Esophagus squamous epithelium (tissue), 4 donors: Measurements from ENCODE around the gene PWWP2A.

Experiments used
- POLR2A ChIP-seq, 4 donors: fragments of 450-650 bp; IDR thresholded peaks; one replicate each; pipeline ENCODE4 v1.6.1; 2017; ENCODE audit warnings: antibody characterized with exemption in 4 of 4, mild to moderate bottlenecking in 4 of 4, moderate library complexity in 3 of 4
- TF ChIP-seq, protein P1 (sequence below), 6 experiments: fragments of 450-650 bp in 4 of 6; fragments of 200-600 bp in 2 of 6; sonication (generic) in 2 of 6; IDR thresholded peaks; one replicate each; pipeline ENCODE4 v1.5.1; 2016 to 2019; ENCODE audit warnings: antibody characterized with exemption in 6 of 6, mild to moderate bottlenecking in 4 of 6, moderate library complexity in 4 of 6

DNA sequence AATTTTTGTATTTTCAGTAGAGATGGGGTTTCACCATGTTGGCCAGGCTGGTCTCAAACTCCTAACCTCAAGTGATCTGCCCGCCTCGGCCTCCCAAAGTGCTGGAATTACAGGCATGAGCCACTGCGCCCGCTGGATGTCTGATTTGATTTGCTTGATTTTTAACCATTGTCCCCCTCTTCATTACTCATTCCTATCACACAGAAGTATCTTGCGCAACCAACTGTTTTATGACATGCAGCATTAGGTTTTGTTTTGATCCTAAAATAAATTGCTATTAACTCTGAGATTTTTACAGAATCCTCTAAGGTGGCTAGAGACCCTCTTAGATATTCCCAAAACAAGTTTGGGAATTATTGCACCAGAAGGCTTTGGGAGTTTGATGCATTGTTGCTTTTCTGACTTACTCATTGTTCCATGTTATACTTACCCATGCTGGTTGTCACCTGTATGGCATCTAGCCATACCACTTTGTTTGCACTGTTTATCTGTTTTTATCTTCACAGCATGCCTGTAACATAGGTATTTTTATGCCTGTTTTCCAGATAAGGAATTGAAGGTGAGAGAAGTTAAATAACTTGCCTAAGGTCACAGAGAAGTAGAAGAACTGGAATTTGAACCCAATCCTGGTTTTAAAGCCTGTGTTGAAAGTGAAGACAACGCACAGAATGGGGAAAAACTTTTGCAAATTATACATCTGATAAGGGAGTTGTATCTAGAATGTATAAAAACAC is 35.9 kb upstream of the PWWP2A start:
- TF ChIP-seq, protein P1, sequence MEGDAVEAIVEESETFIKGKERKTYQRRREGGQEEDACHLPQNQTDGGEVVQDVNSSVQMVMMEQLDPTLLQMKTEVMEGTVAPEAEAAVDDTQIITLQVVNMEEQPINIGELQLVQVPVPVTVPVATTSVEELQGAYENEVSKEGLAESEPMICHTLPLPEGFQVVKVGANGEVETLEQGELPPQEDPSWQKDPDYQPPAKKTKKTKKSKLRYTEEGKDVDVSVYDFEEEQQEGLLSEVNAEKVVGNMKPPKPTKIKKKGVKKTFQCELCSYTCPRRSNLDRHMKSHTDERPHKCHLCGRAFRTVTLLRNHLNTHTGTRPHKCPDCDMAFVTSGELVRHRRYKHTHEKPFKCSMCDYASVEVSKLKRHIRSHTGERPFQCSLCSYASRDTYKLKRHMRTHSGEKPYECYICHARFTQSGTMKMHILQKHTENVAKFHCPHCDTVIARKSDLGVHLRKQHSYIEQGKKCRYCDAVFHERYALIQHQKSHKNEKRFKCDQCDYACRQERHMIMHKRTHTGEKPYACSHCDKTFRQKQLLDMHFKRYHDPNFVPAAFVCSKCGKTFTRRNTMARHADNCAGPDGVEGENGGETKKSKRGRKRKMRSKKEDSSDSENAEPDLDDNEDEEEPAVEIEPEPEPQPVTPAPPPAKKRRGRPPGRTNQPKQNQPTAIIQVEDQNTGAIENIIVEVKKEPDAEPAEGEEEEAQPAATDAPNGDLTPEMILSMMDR (IDR thresholded peaks at IDR 0.05) = no peak
- no peak for TF ChIP-seq POLR2A (IDR thresholded peaks at IDR 0.05)
